Measurements from ENCODE around the gene EPHA2. TPM values are rescaled to one million over a fixed set of nuclear protein-coding genes. Genes with fewer than 3 reads are reported as not detected.
A peak's percentile ranks its signal among the peaks of the same experiment; 100 is the strongest.

EPHA2 gene
- polyA plus RNA-seq, 1 experiment = 19.1 TPM

GRCh38 chr1:16191309-16191708, 35.4 kb upstream of the EPHA2 start:
- ChIA-PET CTCF (interaction anchor here (0.5 to 12.1 kb wide), 2 partner anchors 37 to 113 kb away, joined by 3 to 407 read pairs; partner anchors contain the start of gene FAM131C), POLR2A (no interaction called here)
- H3K27me3 ChIP-seq (ENCODE audit: control insufficient read depth, insufficient read depth, low read length) = no peaks in the 10 kb centered on the region
- DNase-seq (ENCODE audit: low read depth, low spot score) = no peak
- no peaks in the 10 kb centered on the region for H3K9me3 ChIP-seq (ENCODE audit: control insufficient read depth, insufficient read depth, low read length)
- no peak for TF ChIP-seq CTCF (IDR thresholded peaks at IDR 0.05; ENCODE audit: low read depth, low read length)
- no peak overlapping the region for H3K4me3 ChIP-seq (ENCODE audit: low read depth, low read length)
- no peak overlapping the region for H3K27ac ChIP-seq (ENCODE audit: low read depth, low read length)

GRCh38 chr1:16189921-16190621, 34.2 kb upstream of the EPHA2 start:
- H3K27ac ChIP-seq (ENCODE audit: low read depth, low read length) = no peak overlapping the region

GRCh38 chr1:16189003-16189402, 33.1 kb upstream of the EPHA2 start:
- no peak for TF ChIP-seq CTCF (IDR thresholded peaks at IDR 0.05; ENCODE audit: low read depth, low read length)
- POLR2A ChIA-PET = interaction anchor here (1.0 kb wide), 1 partner anchor 18 kb away, joined by 3 read pairs; no protein-coding TSS in a partner anchor

More at GRCh38 chr1:16189921-16190621, 34.2 kb upstream of the EPHA2 start:
- no peak for DNase-seq (ENCODE audit: low read depth, low spot score)
- no peak overlapping the region for H3K4me3 ChIP-seq (ENCODE audit: low read depth, low read length)
- TF ChIP-seq CTCF (IDR thresholded peaks at IDR 0.05; ENCODE audit: low read depth, low read length) = no peak
- H3K9me3 ChIP-seq (ENCODE audit: control insufficient read depth, insufficient read depth, low read length) = no peaks in the 10 kb centered on the region
- no peaks in the 10 kb centered on the region for H3K27me3 ChIP-seq (ENCODE audit: control insufficient read depth, insufficient read depth, low read length)
- CTCF ChIA-PET = interaction anchor here (0.7 to 12.1 kb wide), 4 partner anchors 10 to 121 kb away, joined by 4 to 407 read pairs (median 6); partner anchors contain the start of gene FAM131C
- POLR2A ChIA-PET = interaction anchor here (1.1 kb wide), 1 partner anchor 17 kb away, joined by 3 read pairs; no protein-coding TSS in a partner anchor

GRCh38 chr1:16187748-16188401, 32.0 kb upstream of the EPHA2 start:
- Histone ChIP-seq H3K27ac (ENCODE audit: low read depth, low read length) (no peak overlapping the region), H3K9me3 (ENCODE audit: control insufficient read depth, insufficient read depth, low read length) (no peaks in the 10 kb centered on the region), H3K27me3 (ENCODE audit: control insufficient read depth, insufficient read depth, low read length) (no peaks in the 10 kb centered on the region), H3K4me3 (ENCODE audit: low read depth, low read length) (no peak overlapping the region)
- peak; percentile 58 for DNase-seq (ENCODE audit: low read depth, low spot score)
- CTCF ChIA-PET = interaction anchor here (0.6 to 12.1 kb wide), 7 partner anchors 24 to 499 kb away, joined by 3 to 407 read pairs (median 5); partner anchors contain the start of genes EPHA2 and FAM131C
- TF ChIP-seq CTCF (IDR thresholded peaks at IDR 0.05; ENCODE audit: low read depth, low read length) = peak; percentile 98
- POLR2A ChIA-PET = interaction anchor here (1.0 kb wide), 1 partner anchor 112 kb away, joined by 3 read pairs; no protein-coding TSS in a partner anchor

More at GRCh38 chr1:16189003-16189402, 33.1 kb upstream of the EPHA2 start:
- CTCF ChIA-PET = interaction anchor here (0.9 to 12.1 kb wide), 3 partner anchors 43 to 110 kb away, joined by 5 to 407 read pairs (median 5); partner anchors contain the start of gene FAM131C
- Histone ChIP-seq H3K4me3 (ENCODE audit: low read depth, low read length) (no peak overlapping the region), H3K27ac (ENCODE audit: low read depth, low read length) (no peak overlapping the region), H3K27me3 (ENCODE audit: control insufficient read depth, insufficient read depth, low read length) (no peaks in the 10 kb centered on the region), H3K9me3 (ENCODE audit: control insufficient read depth, insufficient read depth, low read length) (no peaks in the 10 kb centered on the region)
- DNase-seq (ENCODE audit: low read depth, low spot score) = no peak
